ENCODE measurements around the gene PGBD2. TPM values are rescaled to one million over a fixed set of nuclear protein-coding genes. Genes with fewer than 3 reads are reported as not detected.

The PGBD2 gene
- total and polyA plus RNA-seq, 9 of the 15 experiments (the other 6 are each of a cell fraction or from before 2014, with no cell fraction given), result 11.9 to 21.8 (median 14.7) TPM

GRCh38 chr1:248873409-248873992 lies 32.5 kb upstream of the PGBD2 start (continued):
- TF ChIP-seq ZBTB40 (IDR thresholded peaks at IDR 0.05) (peak; percentile 89), ZBTB40 (CRISPR knock-in tag; IDR thresholded peaks at IDR 0.05) (no peak), ZNF3 (CRISPR knock-in tag; IDR thresholded peaks at IDR 0.05) (no peak), SLC30A9 (CRISPR knock-in tag; IDR thresholded peaks at IDR 0.05) (no peak), ZNF253 (CRISPR knock-in tag; conservative IDR thresholded peaks at IDR 0.05) (no peak), ZNF274 (IDR thresholded peaks at IDR 0.05; ENCODE audit: borderline replicate concordance, low read depth, low read length) (peak; percentile 74), ZNF449 (CRISPR knock-in tag; IDR thresholded peaks at IDR 0.05) (no peak), SRF (CRISPR knock-in tag; IDR thresholded peaks at IDR 0.05) (0 out of 4 replicates have a peak, but pooled peaks of 1 of the 2 experiments have one; percentile 34), ZFP36 (IDR thresholded peaks at IDR 0.05; ENCODE audit: low read depth, low read length, partially characterized antibody) (peak; percentile 71), ZNF175 (CRISPR knock-in tag; IDR thresholded peaks at IDR 0.05; ENCODE audit: low read depth) (peak; percentile 5; the same call in 1 of the 2 replicates), EP400 (IDR thresholded peaks at IDR 0.05) (peak; percentile 42), SIN3B (IDR thresholded peaks at IDR 0.05; ENCODE audit: low read depth) (0 out of 2 replicates have a peak, but pooled peaks have one; percentile 15), JUN (IDR thresholded peaks at IDR 0.05; ENCODE audit: borderline replicate concordance, low read depth, low read length) (no peak), JUN (CRISPR knock-in tag; IDR thresholded peaks at IDR 0.05; ENCODE audit: borderline replicate concordance) (peak; percentile 86; the same call in 1 of the 2 replicates), DDX20 (tag; IDR thresholded peaks at IDR 0.05; ENCODE audit: low read depth) (no peak), POLR2A (conservative IDR thresholded peaks at IDR 0.05) (peak; percentile 82), RBM25 (IDR thresholded peaks at IDR 0.05; ENCODE audit: low read depth, low read length, severe bottlenecking) (no peak)
- TF ChIP-seq, protein P1, sequence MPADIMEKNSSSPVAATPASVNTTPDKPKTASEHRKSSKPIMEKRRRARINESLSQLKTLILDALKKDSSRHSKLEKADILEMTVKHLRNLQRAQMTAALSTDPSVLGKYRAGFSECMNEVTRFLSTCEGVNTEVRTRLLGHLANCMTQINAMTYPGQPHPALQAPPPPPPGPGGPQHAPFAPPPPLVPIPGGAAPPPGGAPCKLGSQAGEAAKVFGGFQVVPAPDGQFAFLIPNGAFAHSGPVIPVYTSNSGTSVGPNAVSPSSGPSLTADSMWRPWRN (IDR thresholded peaks at IDR 0.05; ENCODE audit: low read depth), result no peak
